GM10847 (cell line): ENCODE results near the gene SLC6A1.

Experiments
- POLR2A ChIP-seq: IDR thresholded peaks from 2 replicates; pipeline ENCODE4 v1.6.1; 2011; ENCODE audit not compliant: insufficient read length; ENCODE audit errors: extremely low read depth

Gene SLC6A1

DNA sequence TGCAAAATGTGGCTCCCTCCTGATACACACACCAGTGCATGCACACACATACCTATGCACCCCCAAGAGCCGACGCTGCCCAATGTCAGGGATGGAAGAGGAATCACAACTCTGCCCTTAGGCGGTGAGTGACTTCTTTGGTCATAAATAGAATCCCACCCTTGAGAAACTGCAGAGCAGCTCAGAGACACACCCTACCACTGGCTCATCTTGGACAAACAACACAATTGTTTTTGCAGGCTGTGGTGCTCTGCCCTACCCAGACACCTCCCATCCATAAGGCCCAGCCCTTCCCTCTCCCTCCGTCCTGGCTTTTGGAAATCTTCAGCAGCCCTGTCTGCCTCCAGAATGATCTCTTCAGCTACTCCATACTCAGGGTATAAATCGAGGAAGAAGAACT, 87.9 kb downstream of the SLC6A1 start:
- TF ChIP-seq POLR2A: no peak

DNA sequence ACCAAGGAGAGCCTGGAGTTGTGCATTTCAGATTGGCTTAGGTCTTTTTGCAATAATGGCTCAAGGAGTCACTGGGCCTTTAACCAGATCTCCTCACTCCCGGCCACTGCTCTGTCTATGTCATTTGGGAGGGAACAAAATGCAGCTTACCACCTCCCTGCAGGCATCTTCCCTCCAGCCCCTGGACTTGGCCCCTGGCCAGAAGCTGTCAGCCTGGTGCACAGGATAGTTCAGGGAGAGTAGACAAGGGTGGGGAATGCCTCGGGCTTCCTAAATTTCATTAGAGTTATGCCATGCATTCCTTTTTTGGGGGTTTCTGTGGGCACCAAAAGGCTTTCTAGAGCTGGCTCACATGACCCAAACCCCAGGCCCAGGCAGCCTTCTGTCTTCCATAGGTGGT, 91.5 kb downstream of the SLC6A1 start:
- no peak for TF ChIP-seq POLR2A

GRCh38 chr3:11084677-11085076, 92.1 kb downstream of the SLC6A1 start:
- no peak for TF ChIP-seq POLR2A

DNA sequence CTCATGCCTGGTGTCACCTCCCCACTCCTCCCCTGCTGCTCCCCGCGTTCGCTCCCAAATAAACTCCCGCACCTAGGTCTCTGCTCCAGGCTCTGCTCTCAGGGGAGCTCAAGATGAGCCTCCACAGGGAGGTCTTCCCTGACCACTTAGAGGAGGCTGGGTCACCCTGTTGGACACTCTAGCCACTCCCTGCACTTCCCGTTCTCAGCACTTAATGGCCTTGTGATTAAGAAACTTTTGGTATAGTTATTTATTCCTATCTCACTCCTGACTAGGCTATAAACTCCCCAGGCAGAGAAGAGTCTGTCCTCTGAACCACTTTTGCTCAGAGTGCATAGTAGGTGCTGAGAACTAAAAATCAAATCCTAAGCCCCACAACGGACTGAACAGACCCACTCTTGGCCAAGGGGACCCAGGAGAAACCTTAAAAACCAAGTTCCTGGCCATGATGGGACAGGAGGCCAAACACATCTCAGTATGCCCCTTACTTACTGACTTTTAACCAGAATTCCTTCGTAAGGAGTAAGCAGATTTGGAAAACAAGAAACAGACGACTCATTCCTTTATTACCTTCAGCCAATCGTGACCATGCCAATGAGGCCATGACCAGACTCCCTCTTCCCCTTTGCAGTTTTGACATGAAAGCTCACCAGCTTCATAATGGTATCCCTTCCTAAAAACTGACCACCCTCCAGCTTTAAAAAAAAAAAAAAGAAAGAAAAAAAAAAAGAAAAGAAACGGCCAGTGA, 92.7 kb downstream of the SLC6A1 start:
- TF ChIP-seq POLR2A: no peak

DNA sequence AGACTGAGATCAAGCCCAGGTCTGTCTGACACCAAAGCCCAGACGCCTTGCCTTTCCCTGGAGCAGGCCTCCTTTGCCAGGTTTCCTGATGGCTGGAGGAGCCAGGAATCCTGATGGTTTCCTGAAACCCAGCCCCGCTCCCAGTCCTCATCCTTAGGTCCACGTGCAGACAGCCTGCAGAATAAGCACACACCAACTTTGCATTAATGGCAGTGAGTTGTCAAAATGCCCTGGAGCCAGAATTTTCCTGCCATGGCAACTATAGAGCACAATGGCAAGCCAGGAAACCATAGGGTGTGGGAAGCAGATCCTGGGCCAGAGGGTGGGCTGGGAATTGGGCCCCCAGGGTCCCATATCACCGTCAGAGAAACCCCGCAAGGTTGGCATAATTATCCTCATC, 94.3 kb downstream of the SLC6A1 start:
- no peak for TF ChIP-seq POLR2A

DNA sequence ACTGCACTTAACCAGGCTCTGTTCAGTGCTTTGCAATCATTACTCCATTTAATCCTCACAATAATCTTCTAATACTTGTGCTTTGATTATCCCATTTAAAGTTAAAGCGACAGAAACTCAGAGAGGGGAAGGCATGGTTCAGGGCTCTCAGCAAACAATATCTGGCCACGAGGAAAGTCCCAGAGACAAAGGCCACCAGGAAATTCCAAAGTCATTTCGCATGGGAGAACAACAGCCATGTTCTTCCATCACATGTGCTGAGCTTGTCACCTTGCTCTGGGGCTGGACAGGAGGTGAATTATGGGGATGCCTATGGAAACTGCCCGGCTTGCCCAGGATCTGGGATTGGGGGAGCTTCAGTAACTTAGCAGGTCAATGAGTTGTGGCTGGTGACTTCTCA, 95.5 kb downstream of the SLC6A1 start:
- TF ChIP-seq POLR2A: no peak

DNA sequence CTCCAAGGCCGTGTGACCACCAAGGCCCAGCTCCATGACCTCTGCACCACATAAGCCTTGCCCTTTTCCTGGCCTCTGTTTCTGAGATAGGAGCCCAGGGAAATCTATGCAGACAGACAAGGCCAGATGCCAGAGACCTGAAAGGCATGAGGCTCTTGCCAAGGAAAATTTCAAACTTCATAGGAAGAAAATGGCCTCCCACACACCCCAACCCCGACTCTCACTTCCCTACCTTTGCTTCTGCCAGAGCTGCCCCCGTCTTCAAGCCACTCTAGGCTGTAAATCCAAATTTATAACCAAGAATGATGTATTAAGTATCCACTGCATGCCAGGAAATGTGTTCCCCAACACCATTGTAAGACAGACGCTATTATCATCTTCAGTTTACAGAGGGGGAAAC, 96.3 kb downstream of the SLC6A1 start:
- TF ChIP-seq POLR2A: no peak
